IPS-18c (cell line): Measurements from ENCODE around the gene FAM83B.
"Not testable (repeated sequence)": the region's sequence is repeated elsewhere in the genome, so short reads cannot be mapped to it uniquely, and the experiment has no call there.

Source experiments
- H3K4me3 ChIP-seq: 2 replicates; pipeline ENCODE4 v1.7.0; 2013; ENCODE audit warnings: low read depth, mild to moderate bottlenecking, low read length, moderate library complexity; ENCODE audit not compliant: insufficient read depth
- H3K9me3 ChIP-seq: one replicate; pipeline ENCODE4 v1.6.1; 2013; ENCODE audit warnings: mild to moderate bottlenecking, low read length, moderate library complexity; ENCODE audit not compliant: control insufficient read depth, insufficient read depth

FAM83B gene

GRCh38 chr6:54881067-54881730 lies 34.6 kb downstream of the FAM83B start:
- Histone ChIP-seq H3K9me3 (no peaks in the 10 kb centered on the region), H3K4me3 (no peak overlapping the region)

- not testable (repeated sequence) for H3K4me3 ChIP-seq, H3K9me3 ChIP-seq
These were observed 35.3 kb downstream of the FAM83B start for GRCh38 chr6:54881891-54882290.

DNA sequence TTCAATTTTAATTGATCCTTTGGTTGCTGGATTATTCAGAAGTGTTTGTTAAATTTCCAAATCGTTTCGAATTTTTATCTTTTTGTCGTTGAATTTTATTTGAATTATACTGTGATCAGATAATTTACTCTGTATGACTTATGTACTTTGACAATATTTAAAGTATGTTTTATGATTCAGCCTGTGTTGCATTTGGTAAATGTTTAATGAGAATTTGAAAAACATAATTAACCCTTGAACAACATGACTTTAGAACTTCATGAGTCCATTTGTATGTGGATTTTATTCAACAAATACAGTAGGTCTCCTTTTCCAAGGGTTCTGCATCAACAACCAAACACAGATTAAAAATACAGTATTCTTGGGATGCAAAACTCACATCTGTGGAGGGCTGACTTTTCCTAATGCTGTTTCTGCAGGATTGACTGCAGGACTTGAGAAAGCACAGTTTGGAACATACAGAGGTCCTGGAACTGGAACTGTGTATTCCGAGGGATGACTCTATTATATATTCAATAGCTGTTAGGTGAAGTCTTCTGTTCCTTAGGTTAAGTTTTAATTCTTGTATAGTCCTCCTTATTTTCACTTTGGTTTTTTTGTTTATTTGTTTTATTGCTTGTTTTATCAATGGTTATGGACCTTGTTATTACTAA lies 40.5 kb downstream of the FAM83B start:
- no peak overlapping the region for H3K4me3 ChIP-seq
- no peaks in the 10 kb centered on the region for H3K9me3 ChIP-seq

- no peaks in the 10 kb centered on the region for H3K9me3 ChIP-seq
- H3K4me3 ChIP-seq: no peak overlapping the region
These were observed 45.0 kb downstream of the FAM83B start for GRCh38 chr6:54891536-54891935.

DNA sequence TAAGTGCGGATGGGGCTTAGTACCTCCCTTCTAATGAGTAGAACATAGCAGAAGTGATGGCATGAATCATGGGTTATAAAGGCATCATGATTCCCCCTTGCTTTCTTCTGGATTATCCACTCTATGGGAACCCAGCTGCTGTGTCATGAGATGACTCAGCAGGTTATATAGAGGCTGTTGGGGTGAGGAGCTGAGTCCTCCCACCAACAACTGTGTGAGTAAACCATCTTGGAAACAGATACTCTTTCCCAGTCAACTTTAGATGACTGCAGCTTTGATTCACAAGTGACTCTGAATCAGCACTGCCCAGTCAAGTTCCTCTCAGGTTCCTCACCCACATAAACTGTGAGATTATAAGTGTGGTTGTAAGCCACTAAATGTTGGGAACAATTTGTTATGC lies 46.3 kb downstream of the FAM83B start:
- Histone ChIP-seq H3K4me3 (no peak overlapping the region), H3K9me3 (no peaks in the 10 kb centered on the region)

- H3K9me3 ChIP-seq: no peaks in the 10 kb centered on the region
- no peak overlapping the region for H3K4me3 ChIP-seq
These were observed 47.2 kb downstream of the FAM83B start for GRCh38 chr6:54893818-54894217.

DNA sequence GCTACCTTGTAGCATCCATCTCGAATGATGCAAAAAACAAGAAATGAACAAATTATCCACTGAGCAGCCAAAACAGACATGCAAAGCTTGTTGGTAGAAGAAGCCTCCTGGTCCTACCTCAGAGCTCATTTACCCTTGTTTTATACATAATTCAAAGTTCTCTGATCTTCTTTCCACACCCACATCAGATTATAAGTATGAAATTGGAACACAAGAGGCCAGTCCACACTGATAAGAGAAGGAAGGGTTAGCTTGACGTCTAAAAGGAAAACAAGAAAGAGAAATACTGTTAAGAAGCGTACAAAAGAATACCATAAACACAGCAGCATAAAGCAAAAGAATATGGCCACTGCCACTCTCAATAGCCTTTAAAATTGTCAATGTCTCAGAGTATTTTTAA lies 49.7 kb downstream of the FAM83B start:
- no peak overlapping the region for H3K4me3 ChIP-seq
- no peaks in the 10 kb centered on the region for H3K9me3 ChIP-seq

- Histone ChIP-seq H3K9me3 (no peaks in the 10 kb centered on the region), H3K4me3 (no peak overlapping the region)
These were observed 51.1 kb downstream of the FAM83B start for GRCh38 chr6:54897462-54898189.

- Histone ChIP-seq H3K4me3 (no peak overlapping the region), H3K9me3 (no peaks in the 10 kb centered on the region)
These were observed 52.2 kb downstream of the FAM83B start for GRCh38 chr6:54898767-54899166.

DNA sequence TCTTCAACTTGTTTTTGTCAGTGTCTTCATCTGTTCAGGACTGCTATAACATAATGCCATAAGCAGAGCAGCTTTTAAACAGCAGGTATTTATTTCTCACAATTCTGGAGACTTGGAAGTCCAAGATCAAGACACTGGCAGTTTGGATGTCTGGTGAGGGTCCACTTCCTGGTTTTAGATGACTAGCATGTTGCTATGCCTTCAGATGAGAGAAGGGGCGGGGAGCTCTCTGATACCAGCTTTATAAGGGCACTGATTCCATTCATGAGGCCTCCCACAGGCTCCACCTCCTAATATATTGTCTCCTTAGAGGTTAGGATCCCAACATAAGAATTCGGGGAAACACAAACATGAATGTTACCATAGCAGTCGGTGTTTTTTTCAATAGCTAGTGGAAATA lies 52.9 kb downstream of the FAM83B start:
- no peaks in the 10 kb centered on the region for H3K9me3 ChIP-seq

DNA sequence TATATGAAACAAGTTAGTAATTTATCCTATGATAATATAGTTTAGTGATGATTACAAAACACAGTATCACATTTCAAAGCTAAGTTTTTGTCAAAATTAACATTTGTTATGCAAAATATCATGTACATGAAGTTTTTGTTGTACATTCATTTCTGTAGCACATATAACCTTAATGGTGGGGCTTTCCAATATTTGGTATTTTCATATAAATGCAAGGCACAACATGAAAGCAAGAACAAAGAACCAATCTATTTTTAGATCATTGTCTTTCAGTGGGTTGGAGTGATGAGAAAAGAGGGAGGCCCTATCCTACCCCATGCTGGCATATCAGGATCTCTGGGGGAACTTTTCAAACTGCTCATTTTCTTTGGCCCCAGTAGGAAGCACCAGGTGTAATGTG lies 53.4 kb downstream of the FAM83B start:
- Histone ChIP-seq H3K9me3 (no peaks in the 10 kb centered on the region), H3K4me3 (no peak overlapping the region)

More for the DNA sequence above, 52.9 kb downstream of the FAM83B start:
- H3K4me3 ChIP-seq: no peak overlapping the region

DNA sequence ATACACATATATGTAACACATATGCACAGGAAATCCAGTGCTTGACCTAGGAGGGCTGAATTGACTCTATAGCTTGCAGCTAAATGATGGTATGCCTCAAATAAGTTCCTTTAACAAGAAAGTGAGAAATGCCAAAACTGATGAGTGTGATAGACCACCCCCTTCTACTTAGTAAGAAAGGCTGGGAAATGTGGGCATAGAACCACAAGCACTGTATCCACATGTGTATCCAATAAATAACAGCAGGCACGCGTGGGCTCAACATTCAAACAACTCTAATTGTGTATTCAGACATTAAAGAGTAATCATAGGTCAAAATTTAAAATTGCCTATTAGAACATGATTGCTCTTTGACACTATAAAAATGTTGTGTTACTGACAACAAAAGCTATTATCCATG lies 54.1 kb downstream of the FAM83B start:
- Histone ChIP-seq H3K9me3 (no peaks in the 10 kb centered on the region), H3K4me3 (no peak overlapping the region)

GRCh38 chr6:54903884-54904283 lies 57.3 kb downstream of the FAM83B start:
- Histone ChIP-seq H3K4me3 (no peak overlapping the region), H3K9me3 (no peaks in the 10 kb centered on the region)

DNA sequence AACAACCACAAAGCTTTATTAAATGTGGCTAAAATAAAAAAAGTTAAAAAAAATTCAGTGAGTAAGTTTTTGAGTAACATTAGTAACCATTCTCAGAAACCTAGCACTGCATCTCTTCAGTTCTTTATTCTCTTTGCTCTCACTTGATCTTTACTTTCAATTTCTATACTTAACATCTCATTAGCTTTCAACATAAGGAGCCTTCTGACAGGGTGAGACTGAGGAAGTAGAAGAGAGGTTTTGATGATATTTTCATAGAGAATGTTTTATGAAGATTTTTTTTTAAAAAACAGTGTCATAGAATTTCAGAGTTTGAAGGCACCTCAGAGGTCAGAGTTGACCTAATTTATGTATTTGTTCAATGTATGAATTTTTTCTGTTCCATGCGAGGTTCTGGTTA lies 60.8 kb downstream of the FAM83B start:
- Histone ChIP-seq H3K4me3 (no peak overlapping the region), H3K9me3 (peaks cover 2% of the 10 kb centered on the region)

DNA sequence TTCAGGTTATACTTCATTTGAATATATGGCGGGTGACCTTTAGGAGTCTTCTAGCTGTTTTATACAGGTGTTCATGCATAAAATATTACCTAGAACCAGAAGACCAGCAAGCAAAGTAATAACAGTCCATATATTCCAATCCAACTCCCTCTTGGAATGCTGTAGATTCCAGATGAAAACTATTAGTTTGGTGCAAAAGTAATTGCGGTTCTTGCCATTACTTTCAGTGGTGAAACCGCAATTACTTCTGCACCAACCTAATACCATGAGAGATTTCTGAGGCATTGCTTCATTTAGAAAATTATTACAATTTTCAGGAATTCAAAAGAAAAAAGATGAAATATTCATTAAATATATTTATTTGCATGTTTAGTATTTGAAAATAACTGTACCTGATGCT lies 62.6 kb downstream of the FAM83B start:
- no peak overlapping the region for H3K4me3 ChIP-seq

DNA sequence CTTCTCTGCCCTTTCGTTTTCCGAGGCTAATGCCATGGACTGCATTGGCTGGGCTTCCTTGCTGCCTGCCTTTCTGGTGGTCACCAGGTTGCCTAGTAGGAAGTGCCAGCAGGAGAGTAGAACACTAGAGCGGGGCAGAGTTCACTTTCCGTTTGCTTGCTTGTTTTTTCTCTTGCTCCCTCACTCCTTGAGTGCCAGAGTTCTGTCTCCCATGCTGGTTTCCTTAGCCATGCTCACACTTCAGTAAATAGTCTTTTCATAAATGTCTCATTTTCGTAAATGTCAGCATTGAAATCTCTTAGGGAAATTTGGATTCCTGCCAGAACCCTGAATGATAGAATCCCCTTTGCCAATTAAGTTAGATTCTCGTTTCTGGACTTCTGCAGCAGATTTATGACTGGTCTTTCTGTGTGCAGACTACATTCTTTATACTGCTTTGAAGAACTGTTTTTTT lies 63.9 kb downstream of the FAM83B start:
- Histone ChIP-seq H3K4me3 (no peak overlapping the region), H3K9me3 (peaks cover 2% of the 10 kb centered on the region)

More for the DNA sequence above, 62.6 kb downstream of the FAM83B start:
- H3K9me3 ChIP-seq: peaks cover 2% of the 10 kb centered on the region

GRCh38 chr6:54910921-54911320 lies 64.3 kb downstream of the FAM83B start:
- no peak overlapping the region for H3K4me3 ChIP-seq
- peaks cover 2% of the 10 kb centered on the region for H3K9me3 ChIP-seq

- Histone ChIP-seq H3K9me3 (peaks cover 2% of the 10 kb centered on the region), H3K4me3 (no peak overlapping the region)
These were observed 66.6 kb downstream of the FAM83B start for GRCh38 chr6:54913211-54913610.
